ENCODE results near the gene GPA33.

GPA33 gene

DNA sequence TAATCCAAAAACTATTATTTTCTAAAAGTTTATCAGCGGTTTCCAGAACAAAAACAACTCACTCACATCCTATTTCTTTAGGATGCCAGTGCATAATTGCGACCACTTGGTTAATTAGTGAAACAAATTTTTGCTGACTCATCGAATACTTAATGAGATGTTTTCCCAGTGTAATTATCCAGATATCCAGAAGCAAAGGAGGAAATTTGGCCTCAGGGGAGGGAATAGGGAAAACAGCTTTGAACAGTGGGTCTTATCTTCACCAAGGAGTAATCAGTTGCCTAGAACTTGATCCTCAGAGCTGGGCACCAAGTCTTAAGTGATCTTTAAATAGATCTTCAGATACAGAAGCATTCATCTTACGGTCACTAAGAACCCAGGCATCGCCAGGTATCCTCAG, 28.0 kb upstream of the GPA33 start:
- DNase-seq (ENCODE audit: low read depth, low spot score) = no peak
- Histone ChIP-seq H3K27ac (ENCODE audit: low read length) (no peak overlapping the region), H3K4me3 (ENCODE audit: low read length) (no peak overlapping the region), H3K27me3 (ENCODE audit: control insufficient read depth, insufficient read depth, low read length) (no peaks in the 10 kb centered on the region), H3K4me1 (ENCODE audit: control insufficient read depth, insufficient read depth, low read length) (peaks cover 3% of the 10 kb centered on the region; the same call in 1 of the 2 replicates), H3K9me3 (ENCODE audit: control insufficient read depth, insufficient read depth, low read length) (no peaks in the 10 kb centered on the region), H3K36me3 (ENCODE audit: control insufficient read depth, insufficient read depth, low read length) (no peaks in the 10 kb centered on the region)
- no CpG with 5 or more reads among the region's 5 CpGs for WGBS (ENCODE audit: insufficient coverage, insufficient read length)

DNA sequence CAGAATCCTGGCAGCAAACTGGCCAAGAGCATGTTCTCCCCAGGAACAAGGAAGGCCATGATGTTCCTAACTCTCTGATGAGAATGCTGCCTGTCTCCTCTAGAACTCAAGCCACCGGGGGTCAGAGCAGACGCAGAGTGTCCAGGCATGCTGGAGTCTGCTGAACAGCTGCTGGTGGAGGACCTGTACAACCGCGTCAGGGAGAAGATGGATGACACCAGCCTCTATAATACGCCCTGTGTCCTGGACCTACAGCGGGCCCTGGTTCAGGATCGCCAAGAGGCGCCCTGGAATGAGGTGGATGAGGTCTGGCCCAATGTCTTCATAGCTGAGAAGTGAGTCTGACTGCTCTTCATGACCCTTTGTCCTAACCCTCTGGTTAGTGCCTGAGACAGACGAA, 27.0 kb upstream of the GPA33 start:
- WGBS (ENCODE audit: insufficient coverage, insufficient read length) = no CpG with 5 or more reads among the region's 9 CpGs
- Histone ChIP-seq H3K4me1 (ENCODE audit: control insufficient read depth, insufficient read depth, low read length) (peaks cover 2% of the 10 kb centered on the region; the same call in 1 of the 2 replicates), H3K36me3 (ENCODE audit: control insufficient read depth, insufficient read depth, low read length) (no peaks in the 10 kb centered on the region), H3K27ac (ENCODE audit: low read length) (no peak overlapping the region), H3K4me3 (ENCODE audit: low read length) (no peak overlapping the region), H3K27me3 (ENCODE audit: control insufficient read depth, insufficient read depth, low read length) (no peaks in the 10 kb centered on the region), H3K9me3 (ENCODE audit: control insufficient read depth, insufficient read depth, low read length) (no peaks in the 10 kb centered on the region)
- no peak for DNase-seq (ENCODE audit: low read depth, low spot score)

DNA sequence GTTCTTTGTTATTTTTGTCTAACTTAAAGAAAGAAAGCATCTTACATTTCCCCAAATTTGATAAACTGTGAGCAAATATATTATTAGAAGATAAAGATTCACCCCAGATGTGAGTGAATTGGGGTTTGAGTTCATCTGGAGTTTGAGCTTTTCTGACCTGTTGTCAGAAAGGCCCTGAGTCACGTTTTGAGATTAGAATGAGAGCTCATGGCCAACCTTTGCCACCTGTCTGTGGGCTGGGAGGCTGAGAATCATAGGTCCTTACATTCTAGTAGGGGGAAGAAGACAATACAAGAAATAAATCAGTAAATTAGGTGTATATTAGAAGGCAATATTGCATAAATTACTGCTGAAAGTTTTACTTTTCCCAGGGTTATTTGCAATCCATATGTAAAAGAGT, 26.0 kb upstream of the GPA33 start:
- no peaks in the 10 kb centered on the region for H3K36me3 ChIP-seq (ENCODE audit: control insufficient read depth, insufficient read depth, low read length)
- no peak for DNase-seq (ENCODE audit: low read depth, low spot score)
- no peaks in the 10 kb centered on the region for H3K4me1 ChIP-seq (ENCODE audit: control insufficient read depth, insufficient read depth, low read length)
- WGBS (ENCODE audit: insufficient coverage, insufficient read length) = no CpG with 5 or more reads among the region's 1 CpG
- no peak overlapping the region for H3K27ac ChIP-seq (ENCODE audit: low read length)
- no peaks in the 10 kb centered on the region for H3K9me3 ChIP-seq (ENCODE audit: control insufficient read depth, insufficient read depth, low read length)
- H3K4me3 ChIP-seq (ENCODE audit: low read length) = no peak overlapping the region
- no peaks in the 10 kb centered on the region for H3K27me3 ChIP-seq (ENCODE audit: control insufficient read depth, insufficient read depth, low read length)

GRCh38 chr1:167115655-167116054, 25.5 kb upstream of the GPA33 start:
- no peak for DNase-seq (ENCODE audit: low read depth, low spot score)
- no peak overlapping the region for H3K27ac ChIP-seq (ENCODE audit: low read length)
- no CpG with 5 or more reads among the region's 5 CpGs for WGBS (ENCODE audit: insufficient coverage, insufficient read length)
- no peaks in the 10 kb centered on the region for H3K4me1 ChIP-seq (ENCODE audit: control insufficient read depth, insufficient read depth, low read length)
- no peaks in the 10 kb centered on the region for H3K9me3 ChIP-seq (ENCODE audit: control insufficient read depth, insufficient read depth, low read length)
- no peaks in the 10 kb centered on the region for H3K36me3 ChIP-seq (ENCODE audit: control insufficient read depth, insufficient read depth, low read length)
- no peaks in the 10 kb centered on the region for H3K27me3 ChIP-seq (ENCODE audit: control insufficient read depth, insufficient read depth, low read length)
- no peak overlapping the region for H3K4me3 ChIP-seq (ENCODE audit: low read length)

DNA sequence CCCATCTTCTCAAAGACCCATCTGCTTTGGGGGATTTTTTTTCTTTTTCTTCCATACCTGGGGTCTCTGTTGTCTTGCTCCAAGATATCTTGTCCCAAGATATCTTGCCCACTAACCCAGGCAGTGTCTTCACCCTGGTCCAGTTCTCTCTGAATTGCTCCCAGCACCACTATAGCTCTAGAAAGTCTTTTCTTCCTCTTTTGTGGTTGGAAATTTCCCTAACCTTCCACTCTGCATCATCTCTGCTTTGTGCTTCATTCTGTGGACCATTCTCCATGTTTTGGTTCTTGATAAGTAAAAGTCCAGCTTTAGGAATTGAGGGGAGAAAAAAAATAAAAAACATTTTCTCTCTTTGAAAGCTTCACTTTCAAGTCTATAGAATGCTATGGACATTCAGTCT, 24.5 kb upstream of the GPA33 start:
- Histone ChIP-seq H3K36me3 (ENCODE audit: control insufficient read depth, insufficient read depth, low read length) (no peaks in the 10 kb centered on the region), H3K4me1 (ENCODE audit: control insufficient read depth, insufficient read depth, low read length) (no peaks in the 10 kb centered on the region), H3K9me3 (ENCODE audit: control insufficient read depth, insufficient read depth, low read length) (no peaks in the 10 kb centered on the region), H3K27me3 (ENCODE audit: control insufficient read depth, insufficient read depth, low read length) (no peaks in the 10 kb centered on the region), H3K4me3 (ENCODE audit: low read length) (no peak overlapping the region), H3K27ac (ENCODE audit: low read length) (no peak overlapping the region)
- DNase-seq (ENCODE audit: low read depth, low spot score) = no peak

GRCh38 chr1:167111868-167112709, 21.9 kb upstream of the GPA33 start:
- Histone ChIP-seq H3K4me1 (ENCODE audit: control insufficient read depth, insufficient read depth, low read length) (peaks cover 2% of the 10 kb centered on the region; the same call in 1 of the 2 replicates), H3K27me3 (ENCODE audit: control insufficient read depth, insufficient read depth, low read length) (no peaks in the 10 kb centered on the region), H3K9me3 (ENCODE audit: control insufficient read depth, insufficient read depth, low read length) (no peaks in the 10 kb centered on the region), H3K4me3 (ENCODE audit: low read length) (no peak overlapping the region), H3K27ac (ENCODE audit: low read length) (no peak overlapping the region), H3K36me3 (ENCODE audit: control insufficient read depth, insufficient read depth, low read length) (no peaks in the 10 kb centered on the region)
- WGBS (ENCODE audit: insufficient coverage, insufficient read length) = no CpG with 5 or more reads among the region's 4 CpGs
- DNase-seq (ENCODE audit: low read depth, low spot score) = no peak

GRCh38 chr1:167110586-167110985, 20.4 kb upstream of the GPA33 start:
- Histone ChIP-seq H3K4me1 (ENCODE audit: control insufficient read depth, insufficient read depth, low read length) (peaks cover 2% of the 10 kb centered on the region; the same call in 1 of the 2 replicates), H3K4me3 (ENCODE audit: low read length) (no peak overlapping the region), H3K9me3 (ENCODE audit: control insufficient read depth, insufficient read depth, low read length) (no peaks in the 10 kb centered on the region), H3K36me3 (ENCODE audit: control insufficient read depth, insufficient read depth, low read length) (no peaks in the 10 kb centered on the region), H3K27me3 (ENCODE audit: control insufficient read depth, insufficient read depth, low read length) (no peaks in the 10 kb centered on the region), H3K27ac (ENCODE audit: low read length) (no peak overlapping the region)
- no CpG with 5 or more reads among the region's 3 CpGs for WGBS (ENCODE audit: insufficient coverage, insufficient read length)
- no peak for DNase-seq (ENCODE audit: low read depth, low spot score)

GRCh38 chr1:167109125-167109524, 18.9 kb upstream of the GPA33 start:
- no peak overlapping the region for H3K4me3 ChIP-seq (ENCODE audit: low read length)
- no peak for DNase-seq (ENCODE audit: low read depth, low spot score)

GRCh38 chr1:167107456-167107855, 17.3 kb upstream of the GPA33 start:
- Histone ChIP-seq H3K4me1 (ENCODE audit: control insufficient read depth, insufficient read depth, low read length) (peaks cover 5% of the 10 kb centered on the region; the same call in 1 of the 2 replicates), H3K9me3 (ENCODE audit: control insufficient read depth, insufficient read depth, low read length) (no peaks in the 10 kb centered on the region), H3K4me3 (ENCODE audit: low read length) (no peak overlapping the region), H3K36me3 (ENCODE audit: control insufficient read depth, insufficient read depth, low read length) (no peaks in the 10 kb centered on the region), H3K27ac (ENCODE audit: low read length) (no peak overlapping the region), H3K27me3 (ENCODE audit: control insufficient read depth, insufficient read depth, low read length) (no peaks in the 10 kb centered on the region)
- no peak for DNase-seq (ENCODE audit: low read depth, low spot score)

More at GRCh38 chr1:167109125-167109524, 18.9 kb upstream of the GPA33 start:
- Histone ChIP-seq H3K4me1 (ENCODE audit: control insufficient read depth, insufficient read depth, low read length) (peaks cover 5% of the 10 kb centered on the region; the same call in 1 of the 2 replicates), H3K9me3 (ENCODE audit: control insufficient read depth, insufficient read depth, low read length) (no peaks in the 10 kb centered on the region), H3K36me3 (ENCODE audit: control insufficient read depth, insufficient read depth, low read length) (no peaks in the 10 kb centered on the region), H3K27me3 (ENCODE audit: control insufficient read depth, insufficient read depth, low read length) (no peaks in the 10 kb centered on the region), H3K27ac (ENCODE audit: low read length) (no peak overlapping the region)
- no CpG with 5 or more reads among the region's 2 CpGs for WGBS (ENCODE audit: insufficient coverage, insufficient read length)

DNA sequence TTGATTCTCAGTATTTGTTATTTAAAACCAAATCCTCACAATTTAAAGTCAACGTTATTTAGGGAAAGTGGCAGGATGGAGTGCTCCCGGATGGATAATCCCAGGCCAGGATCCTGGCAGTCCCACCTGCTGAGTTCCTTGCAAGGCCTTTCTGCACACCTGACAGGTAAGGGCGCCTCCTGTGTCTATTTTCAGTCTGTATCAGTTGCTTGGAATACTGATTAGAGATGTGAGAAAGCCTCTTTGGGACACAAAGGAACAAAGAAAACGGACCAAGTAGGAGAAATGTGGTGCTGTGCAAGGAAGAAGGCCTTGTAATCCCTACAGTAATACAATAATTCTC, 15.9 kb upstream of the GPA33 start:
- H3K27ac ChIP-seq (ENCODE audit: low read length) = no peak overlapping the region
- no peaks in the 10 kb centered on the region for H3K36me3 ChIP-seq (ENCODE audit: control insufficient read depth, insufficient read depth, low read length)
- H3K4me3 ChIP-seq (ENCODE audit: low read length) = no peak overlapping the region
- WGBS (ENCODE audit: insufficient coverage, insufficient read length) = no CpG with 5 or more reads among the region's 4 CpGs
- H3K9me3 ChIP-seq (ENCODE audit: control insufficient read depth, insufficient read depth, low read length) = no peaks in the 10 kb centered on the region
- no peak for DNase-seq (ENCODE audit: low read depth, low spot score)
- H3K4me1 ChIP-seq (ENCODE audit: control insufficient read depth, insufficient read depth, low read length) = peaks cover 5% of the 10 kb centered on the region; the same call in 1 of the 2 replicates
- no peaks in the 10 kb centered on the region for H3K27me3 ChIP-seq (ENCODE audit: control insufficient read depth, insufficient read depth, low read length)

All from iPS DF 6.9 (cell line).